ENCODE data around the gene MCIDAS.

Gene MCIDAS

GRCh38 chr5:55226934-55227663, at the start of gene MCIDAS:
MCIDAS (minus strand) TSS chr5:55227315; CDS start chr5:55227138, 177 bp downstream.
- Histone ChIP-seq H3K4me3 (ENCODE audit: insufficient read depth, low read length, poor library complexity, severe bottlenecking) (peak within 1 kb of the TSS; percentile 61), H3K27me3 (ENCODE audit: low read length) (no peaks in the 10 kb centered on the region)

GRCh38 chr5:55276771-55277170, 49.7 kb upstream of the MCIDAS start:
- no peak overlapping the region for H3K9ac ChIP-seq (ENCODE audit: low read length)
- no peaks in the 10 kb centered on the region for H3K9me3 ChIP-seq (ENCODE audit: insufficient read depth, low read length)
- TF ChIP-seq CTCF (IDR thresholded peaks at IDR 0.05; ENCODE audit: insufficient read depth, low read length, poor library complexity, severe bottlenecking) (no peak), EZH2phosphoT487 (conservative IDR thresholded peaks at IDR 0.05; ENCODE audit: low read length) (no peak)
- H2AFZ ChIP-seq (ENCODE audit: low read depth, low read length, severe bottlenecking), result no peak overlapping the region
- no peaks in the 10 kb centered on the region for H3F3A ChIP-seq (ENCODE audit: insufficient read depth)
- peaks cover 27% of the 10 kb centered on the region; the same call in 1 of the 2 replicates for H3K36me3 ChIP-seq (ENCODE audit: low read length)
- H3K27me3 ChIP-seq (ENCODE audit: low read length), result no peaks in the 10 kb centered on the region
- no peaks in the 10 kb centered on the region for H3K79me2 ChIP-seq (ENCODE audit: insufficient read depth, low read length)
- no peaks in the 10 kb centered on the region for H4K20me1 ChIP-seq (ENCODE audit: low read depth, low read length)
- H3K27ac ChIP-seq (ENCODE audit: low read depth, low read length), result no peak overlapping the region
- no peak overlapping the region for H3K4me3 ChIP-seq (ENCODE audit: insufficient read depth, low read length, poor library complexity, severe bottlenecking)
- no peaks in the 10 kb centered on the region for H3K9me2 ChIP-seq (replicated peaks; ENCODE audit: insufficient read depth, low read length)
- no peak overlapping the region for H3K4me2 ChIP-seq (ENCODE audit: low read depth, low read length, poor library complexity, severe bottlenecking)

More at GRCh38 chr5:55226934-55227663, at the start of gene MCIDAS:
- Histone ChIP-seq H2AFZ (ENCODE audit: low read depth, low read length, severe bottlenecking) (peak within 1 kb of the TSS; percentile 95), H3K9me3 (ENCODE audit: insufficient read depth, low read length) (no peaks in the 10 kb centered on the region), H3K79me2 (ENCODE audit: insufficient read depth, low read length) (no peaks in the 10 kb centered on the region), H3K9ac (ENCODE audit: low read length) (peak within 1 kb of the TSS; percentile 67), H3K9me2 (replicated peaks; ENCODE audit: insufficient read depth, low read length) (no peaks in the 10 kb centered on the region), H4K20me1 (ENCODE audit: low read depth, low read length) (no peaks in the 10 kb centered on the region), H3F3A (ENCODE audit: insufficient read depth) (no peaks in the 10 kb centered on the region), H3K4me2 (ENCODE audit: low read depth, low read length, poor library complexity, severe bottlenecking) (peak within 1 kb of the TSS; percentile 71), H3K36me3 (ENCODE audit: low read length) (no peaks in the 10 kb centered on the region), H3K27ac (ENCODE audit: low read depth, low read length) (peak within 1 kb of the TSS; percentile 29; the same call in 1 of the 2 replicates)
- no peak for TF ChIP-seq EZH2phosphoT487 (conservative IDR thresholded peaks at IDR 0.05; ENCODE audit: low read length)
- peak; percentile 17 for TF ChIP-seq CTCF (IDR thresholded peaks at IDR 0.05; ENCODE audit: insufficient read depth, low read length, poor library complexity, severe bottlenecking)

GRCh38 chr5:55258339-55258738, 31.2 kb upstream of the MCIDAS start:
- Histone ChIP-seq H2AFZ (ENCODE audit: low read depth, low read length, severe bottlenecking) (no peak overlapping the region), H3K27me3 (ENCODE audit: low read length) (no peaks in the 10 kb centered on the region), H3K9me3 (ENCODE audit: insufficient read depth, low read length) (no peaks in the 10 kb centered on the region), H3K4me2 (ENCODE audit: low read depth, low read length, poor library complexity, severe bottlenecking) (no peak overlapping the region), H3K4me3 (ENCODE audit: insufficient read depth, low read length, poor library complexity, severe bottlenecking) (no peak overlapping the region), H3K27ac (ENCODE audit: low read depth, low read length) (no peak overlapping the region), H3F3A (ENCODE audit: insufficient read depth) (0 out of 2 replicates have a peak, but pooled peaks cover 6% of the 10 kb centered on the region), H3K79me2 (ENCODE audit: insufficient read depth, low read length) (no peaks in the 10 kb centered on the region), H3K36me3 (ENCODE audit: low read length) (peaks cover 19% of the 10 kb centered on the region; the same call in 1 of the 2 replicates), H3K9me2 (replicated peaks; ENCODE audit: insufficient read depth, low read length) (no peaks in the 10 kb centered on the region), H4K20me1 (ENCODE audit: low read depth, low read length) (no peaks in the 10 kb centered on the region), H3K9ac (ENCODE audit: low read length) (no peak overlapping the region)
- no peak for TF ChIP-seq CTCF (IDR thresholded peaks at IDR 0.05; ENCODE audit: insufficient read depth, low read length, poor library complexity, severe bottlenecking)

Data from SU-DHL-6 (cell line).